A673 (cell line): Measurements from ENCODE around the gene HSD11B1L.

ENCODE experiments used
- CTCF ChIP-seq: fragments of 300-800, 200-600 bp; sonication (generic); conservative IDR thresholded peaks from 2 replicates; pipeline ENCODE4 v1.5.1; 2017; ENCODE audit warnings: low read depth, mild to moderate bottlenecking, antibody characterized with exemption, low read length, moderate library complexity, mixed read lengths
- EZH2 ChIP-seq: fragments of 200-600 bp; sonication (generic); IDR thresholded peaks from 2 replicates; pipeline ENCODE4 v1.6.1; 2017; ENCODE audit warnings: borderline replicate concordance, low read depth, mild to moderate bottlenecking, mixed read lengths, antibody characterized with exemption, low read length; ENCODE audit not compliant: poor library complexity, severe bottlenecking

GRCh38 chr19:5711025-5711424, 30.2 kb downstream of the HSD11B1L start:
- TF ChIP-seq CTCF (no peak), EZH2 (no peak)
